ENCODE results near the gene TMEM176B.

TMEM176B gene

DNA sequence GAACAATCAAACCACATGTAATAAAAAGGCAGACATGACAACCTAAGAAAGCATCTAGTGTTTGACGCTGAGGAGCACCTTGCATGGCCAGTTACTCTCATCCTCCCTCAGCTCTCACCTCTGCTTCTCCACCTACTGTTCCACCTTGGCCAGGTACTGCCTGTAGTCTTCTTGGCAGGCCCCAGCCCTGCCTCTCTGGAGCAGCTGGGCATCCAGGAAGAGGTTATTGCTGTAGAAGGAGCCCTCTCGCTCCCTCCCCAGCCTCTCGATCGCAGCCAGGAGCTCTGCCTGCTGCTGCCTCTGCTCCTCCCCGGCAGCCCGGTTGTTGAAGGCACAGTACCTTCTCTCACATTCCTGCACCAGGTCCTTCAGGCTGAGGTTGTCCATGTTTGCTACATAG lies 53.2 kb downstream of the TMEM176B start:
- no peak for DNase-seq

- no peak for DNase-seq
Observed at GRCh38 chr7:150745876-150746275, 54.3 kb downstream of the TMEM176B start.

DNA sequence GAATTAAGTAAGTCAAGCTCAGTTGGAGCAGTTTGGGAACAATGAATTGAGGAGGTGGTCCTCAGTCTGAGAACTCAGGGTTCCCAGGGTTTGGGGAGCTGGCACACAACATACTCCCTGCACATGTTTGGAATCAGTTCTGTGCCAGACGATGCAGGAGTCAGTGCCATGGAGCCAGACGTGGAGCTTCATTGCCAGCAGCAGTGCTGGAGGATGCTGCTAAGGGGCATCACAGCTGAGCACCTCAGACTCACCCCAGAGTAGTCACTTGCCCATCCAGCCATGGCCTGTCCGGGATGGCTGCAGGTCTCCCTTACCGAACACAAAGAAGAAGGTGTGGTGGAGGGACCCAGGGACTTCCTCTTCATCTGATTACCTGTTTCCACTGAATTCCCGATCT lies 55.1 kb downstream of the TMEM176B start:
- no peak for DNase-seq

GRCh38 chr7:150744041-150744656 lies 56.0 kb downstream of the TMEM176B start:
- no peak for DNase-seq

- DNase-seq: no peak
Observed at GRCh38 chr7:150742286-150742968, 57.7 kb downstream of the TMEM176B start.
